NCI-H1048 (cell line): ENCODE measurements around the gene RSPH6A.
"Not testable (repeated sequence)": the region's sequence is repeated elsewhere in the genome, so short reads cannot be mapped to it uniquely, and the experiment has no call there.

Experiments used
- DNase-seq: peaks from one replicate; lab custom pipeline; 2025; lab: John Stamatoyannopoulos, UW

RSPH6A gene

GRCh38 chr19:45764945-45765701 is 50.0 kb downstream of the RSPH6A start:
- DNase-seq: no peak

GRCh38 chr19:45764475-45764874 is 50.6 kb downstream of the RSPH6A start:
- no peak for DNase-seq

- no peak for DNase-seq
Measured at GRCh38 chr19:45763691-45764294, 51.3 kb downstream of the RSPH6A start.

GRCh38 chr19:45762870-45763631 is 52.1 kb downstream of the RSPH6A start:
- no peak for DNase-seq

- DNase-seq: no peak
Measured at GRCh38 chr19:45761714-45762113, 53.4 kb downstream of the RSPH6A start.

GRCh38 chr19:45758921-45759320 is 56.2 kb downstream of the RSPH6A start:
- DNase-seq: no peak

- no peak for DNase-seq
Measured at GRCh38 chr19:45757695-45758094, 57.4 kb downstream of the RSPH6A start.

GRCh38 chr19:45754323-45754722 is 60.8 kb downstream of the RSPH6A start:
- no peak for DNase-seq

GRCh38 chr19:45753548-45753947 is 61.6 kb downstream of the RSPH6A start:
- no peak for DNase-seq

GRCh38 chr19:45752639-45753038 is 62.5 kb downstream of the RSPH6A start:
- DNase-seq: no peak

- DNase-seq: not testable (repeated sequence)
Measured at GRCh38 chr19:45751483-45751882, 63.6 kb downstream of the RSPH6A start.

- DNase-seq: no peak
Measured at GRCh38 chr19:45747513-45747912, 67.6 kb downstream of the RSPH6A start.

GRCh38 chr19:45746866-45747265 is 68.2 kb downstream of the RSPH6A start:
- DNase-seq: no peak
